H9 (cell line): Measurements from ENCODE around the gene PDE3B. TPM values are rescaled to one million over a fixed set of nuclear protein-coding genes. Genes with fewer than 3 reads are reported as not detected.

Experiments
- DNase-seq: peaks from one replicate; pipeline ENCODE4 v3.0.0-alpha.2; 2017
- H2AFZ ChIP-seq: one replicate; pipeline ENCODE4 v1.6.1; 2013; ENCODE audit warnings: mild to moderate bottlenecking, low read length, control low read depth, moderate library complexity
- H2AK5ac ChIP-seq: 2 replicates; pipeline ENCODE4 v1.6.1; 2013; ENCODE audit warnings: low read length, control low read depth, mixed read lengths; ENCODE audit not compliant: insufficient read length
- H2BK120ac ChIP-seq: one replicate; pipeline ENCODE4 v1.6.1; 2013; ENCODE audit warnings: low read depth, mild to moderate bottlenecking, low read length, control low read depth, inconsistent platforms; ENCODE audit not compliant: poor library complexity, severe bottlenecking
- H2BK12ac ChIP-seq: 2 replicates; pipeline ENCODE4 v1.6.1; 2013; ENCODE audit warnings: low read length, control low read depth, mixed read lengths, low read depth; ENCODE audit not compliant: insufficient read length
- H2BK15ac ChIP-seq: 2 replicates; pipeline ENCODE4 v1.6.1; 2013; ENCODE audit warnings: low read depth, low read length, control low read depth
- H2BK20ac ChIP-seq: one replicate; pipeline ENCODE4 v1.6.1; 2013; ENCODE audit warnings: low read depth, mild to moderate bottlenecking, low read length, control low read depth, inconsistent platforms; ENCODE audit not compliant: poor library complexity, severe bottlenecking
- H2BK5ac ChIP-seq: 2 replicates; pipeline ENCODE4 v1.6.1; 2013; ENCODE audit warnings: low read length, control low read depth, mixed read lengths; ENCODE audit not compliant: insufficient read length
- H3K14ac ChIP-seq: 2 replicates; pipeline ENCODE4 v1.6.1; 2013; ENCODE audit warnings: low read length, control low read depth; ENCODE audit not compliant: insufficient read depth
- H3K18ac ChIP-seq: 2 replicates; pipeline ENCODE4 v1.6.1; 2013; ENCODE audit warnings: low read depth, mild to moderate bottlenecking, mixed read lengths, low read length, control low read depth; ENCODE audit not compliant: insufficient read length
- H3K23ac ChIP-seq: 2 replicates; pipeline ENCODE4 v1.6.1; 2013; ENCODE audit warnings: low read length, control low read depth, mixed read lengths, low read depth; ENCODE audit not compliant: insufficient read length
- H3K23me2 ChIP-seq: 2 replicates; pipeline ENCODE4 v1.6.1; 2013; ENCODE audit warnings: low read depth, mild to moderate bottlenecking, mixed read lengths, low read length, control low read depth; ENCODE audit not compliant: insufficient read length, poor library complexity, severe bottlenecking
- H3K27ac ChIP-seq: 2 replicates; pipeline ENCODE4 v1.5.1; 2013; ENCODE audit warnings: low read length, control low read depth, mixed read lengths, low read depth; ENCODE audit not compliant: insufficient read length
- H3K27me3 ChIP-seq: 2 replicates; pipeline ENCODE4 v1.6.1; 2013; ENCODE audit warnings: low read length, control low read depth, inconsistent platforms; ENCODE audit not compliant: insufficient read depth
- H3K4ac ChIP-seq: 2 replicates; pipeline ENCODE4 v1.6.1; 2013; ENCODE audit warnings: low read depth, mild to moderate bottlenecking, control low read depth, inconsistent platforms, low read length, moderate library complexity
- H3K4me1 ChIP-seq: 2 replicates; pipeline ENCODE4 v1.6.1; 2013; ENCODE audit warnings: low read length, control low read depth, inconsistent platforms; ENCODE audit not compliant: insufficient read depth
- H3K4me2 ChIP-seq: 2 replicates; pipeline ENCODE4 v1.6.1; 2013; ENCODE audit warnings: low read length, control low read depth, mixed read lengths; ENCODE audit not compliant: insufficient read length, insufficient read depth
- H3K56ac ChIP-seq: 2 replicates; pipeline ENCODE4 v1.6.1; 2013; ENCODE audit warnings: low read depth, mild to moderate bottlenecking, mixed read lengths, low read length, control low read depth; ENCODE audit not compliant: insufficient read length
- H3K79me1 ChIP-seq: 2 replicates; pipeline ENCODE4 v1.6.1; 2013; ENCODE audit warnings: low read depth, mild to moderate bottlenecking, moderate library complexity, low read length, control low read depth, inconsistent platforms; ENCODE audit not compliant: insufficient read depth, poor library complexity, severe bottlenecking
- H3K79me2 ChIP-seq: 2 replicates; pipeline ENCODE4 v1.6.1; 2013; ENCODE audit warnings: low read length, control low read depth, inconsistent platforms; ENCODE audit not compliant: insufficient read depth
- H3K9ac ChIP-seq: 2 replicates; pipeline ENCODE4 v1.6.1; 2013; ENCODE audit warnings: low read length, control low read depth, mixed read lengths; ENCODE audit not compliant: insufficient read length; ENCODE audit errors: extremely low read depth
- H3K9me3 ChIP-seq: one replicate; pipeline ENCODE4 v1.6.1; 2013; ENCODE audit warnings: low read depth, low read length, inconsistent platforms; ENCODE audit not compliant: control insufficient read depth
- H3T11ph ChIP-seq: one replicate; pipeline ENCODE4 v1.6.1; 2013; ENCODE audit warnings: mild to moderate bottlenecking, low read length, control low read depth, inconsistent platforms
- H4K20me1 ChIP-seq: one replicate; pipeline ENCODE4 v1.6.1; 2013; ENCODE audit not compliant: control insufficient read depth, insufficient read length, insufficient read depth
- H4K5ac ChIP-seq: 2 replicates; pipeline ENCODE4 v1.6.1; 2013; ENCODE audit warnings: low read depth, mild to moderate bottlenecking, mixed read lengths, low read length, control low read depth; ENCODE audit not compliant: insufficient read length
- H4K8ac ChIP-seq: replicated peaks from 2 replicates; pipeline ENCODE4 v1.6.1; 2013; ENCODE audit warnings: low read length, control low read depth, mixed read lengths, low read depth; ENCODE audit not compliant: insufficient read length
- H4K91ac ChIP-seq: 2 replicates; pipeline ENCODE4 v1.6.1; 2013; ENCODE audit warnings: low read depth, mild to moderate bottlenecking, moderate library complexity, mixed read lengths, low read length, control low read depth; ENCODE audit not compliant: insufficient read length
- H3K27ac Mint-ChIP-seq, 3 experiments: 2 replicates in 2 of 3; 3 replicates in 1 of 3; pipeline ENCODE4 v1.8.0; 2020 to 2021; ENCODE audit warnings: mixed read lengths in 3 of 3, mild to moderate bottlenecking in 1 of 3, moderate library complexity in 1 of 3
- H3K27me3 Mint-ChIP-seq: 2 replicates; pipeline ENCODE4 v1.8.0; 2021; ENCODE audit warnings: low read depth, mild to moderate bottlenecking, moderate library complexity, mixed read lengths
- H3K36me3 Mint-ChIP-seq, 3 experiments: 2 replicates in 2 of 3; 3 replicates in 1 of 3; pipeline ENCODE4 v1.8.0; 2020 to 2021; ENCODE audit warnings: low read depth in 3 of 3, mixed read lengths in 3 of 3; ENCODE audit not compliant: insufficient read depth in 1 of 3
- H3K4me1 Mint-ChIP-seq, 2 experiments: 2 replicates each; pipeline ENCODE4 v1.8.0; 2020; ENCODE audit warnings: mixed read lengths in 2 of 2
- H3K4me3 Mint-ChIP-seq, 2 experiments: 2 replicates in 1 of 2; 3 replicates in 1 of 2; pipeline ENCODE4 v1.8.0; 2020 to 2021; ENCODE audit warnings: mild to moderate bottlenecking in 2 of 2, mixed read lengths in 2 of 2, moderate library complexity in 1 of 2
- H3K9me3 Mint-ChIP-seq, 2 experiments: 2 replicates in 1 of 2; 3 replicates in 1 of 2; pipeline ENCODE4 v1.8.0; 2020; ENCODE audit warnings: mild to moderate bottlenecking in 2 of 2, mixed read lengths in 2 of 2, moderate library complexity in 1 of 2
- CTCF ChIP-seq: fragments of 200-600 bp; sonication (generic); conservative IDR thresholded peaks from 3 replicates; pipeline ENCODE4 v1.8.0; 2021; ENCODE audit warnings: antibody characterized with exemption, mild to moderate bottlenecking
- WGBS: extraction: QIAGEN DNeasy Blood & Tissue Kit; methylation state at CpG from one replicate; pipeline ENCODE4 v1.1.7; 2013; ENCODE audit warnings: missing lambda C conversion rate, low lambda C conversion rate, mixed read lengths; ENCODE audit not compliant: insufficient read length; ENCODE audit errors: extremely low coverage; 5-methylcytosine and 5-hydroxymethylcytosine counted together
- total RNA-seq: library from RNA; stranded (reverse); gene quantifications from 2 replicates; pipeline ENCODE4 v1.2.1, GENCODE V29; 2021

The PDE3B gene
- total RNA-seq, 1 experiment from 2014 or later = 6.6 TPM

GRCh38 chr11:14703731-14704130 is 60.1 kb downstream of the PDE3B start:
- H3K9ac ChIP-seq = no peak overlapping the region
- H3K18ac ChIP-seq = no peak overlapping the region
- H3K4me2 ChIP-seq = no peak overlapping the region
- no peak overlapping the region for H3K23ac ChIP-seq
- Mint-ChIP-seq H3K27me3 (no peaks in the 10 kb centered on the region), H3K27ac (no peak overlapping the region), H3K4me3 (no peak overlapping the region), H3K36me3 (peaks cover 11 to 20% (median 13%) of the 10 kb centered on the region in 3 experiments), H3K4me1 (no peaks in the 10 kb centered on the region), H3K9me3 (peaks cover 18 to 28% of the 10 kb centered on the region in 2 experiments)
- no peak overlapping the region for H2BK120ac ChIP-seq
- H2BK20ac ChIP-seq = no peak overlapping the region
- no peaks in the 10 kb centered on the region for H3K9me3 ChIP-seq
- no peak overlapping the region for H2BK12ac ChIP-seq
- DNase-seq = no peak
- no peaks in the 10 kb centered on the region for H4K20me1 ChIP-seq
- H3T11ph ChIP-seq = no peak overlapping the region
- no peaks in the 10 kb centered on the region for H3K79me2 ChIP-seq
- no peak overlapping the region for H3K14ac ChIP-seq
- TF ChIP-seq CTCF = no peak
- H4K8ac ChIP-seq = no peak overlapping the region
- H3K4me1 ChIP-seq = no peaks in the 10 kb centered on the region
- no peak overlapping the region for H3K27ac ChIP-seq
- no peak overlapping the region for H2AFZ ChIP-seq
- H3K79me1 ChIP-seq = no peaks in the 10 kb centered on the region
- H3K27me3 ChIP-seq = no peaks in the 10 kb centered on the region
- H2BK5ac ChIP-seq = no peak overlapping the region
- H3K56ac ChIP-seq = no peak overlapping the region
- H4K5ac ChIP-seq = no peak overlapping the region
- H3K4ac ChIP-seq = no peak overlapping the region
- no peak overlapping the region for H2AK5ac ChIP-seq
- no peaks in the 10 kb centered on the region for H3K23me2 ChIP-seq
- no CpG with 5 or more reads among the region's 1 CpG for WGBS
- H4K91ac ChIP-seq = no peak overlapping the region
- no peak overlapping the region for H2BK15ac ChIP-seq
